Vagina (tissue), 2 donors: Measurements from ENCODE around the gene SPPL2C.

Experiments
- POLR2A ChIP-seq, 2 donors: fragments of 450-650 bp; IDR thresholded peaks; one replicate each; pipeline ENCODE4 v1.6.1; 2017; ENCODE audit warnings: antibody characterized with exemption in 2 of 2, mild to moderate bottlenecking in 2 of 2, moderate library complexity in 2 of 2
- POLR2AphosphoS5 ChIP-seq, 2 donors: sonication (generic); formaldehyde crosslinking; IDR thresholded peaks; one replicate each; pipeline ENCODE4 v1.9.0; 2017; ENCODE audit warnings: antibody characterized with exemption in 2 of 2, mild to moderate bottlenecking in 2 of 2, low read depth in 1 of 2; ENCODE audit not compliant: insufficient read depth in 1 of 2
- TF ChIP-seq, protein P1 (sequence below), 3 experiments: fragments of 450-650 bp in 2 of 3; fragments of 200-600 bp in 1 of 3; sonication (generic) in 1 of 3; IDR thresholded peaks; one replicate each; pipeline ENCODE4 v1.5.1; 2017 to 2019; ENCODE audit warnings: antibody characterized with exemption in 3 of 3, mild to moderate bottlenecking in 2 of 3, moderate library complexity in 2 of 3

DNA sequence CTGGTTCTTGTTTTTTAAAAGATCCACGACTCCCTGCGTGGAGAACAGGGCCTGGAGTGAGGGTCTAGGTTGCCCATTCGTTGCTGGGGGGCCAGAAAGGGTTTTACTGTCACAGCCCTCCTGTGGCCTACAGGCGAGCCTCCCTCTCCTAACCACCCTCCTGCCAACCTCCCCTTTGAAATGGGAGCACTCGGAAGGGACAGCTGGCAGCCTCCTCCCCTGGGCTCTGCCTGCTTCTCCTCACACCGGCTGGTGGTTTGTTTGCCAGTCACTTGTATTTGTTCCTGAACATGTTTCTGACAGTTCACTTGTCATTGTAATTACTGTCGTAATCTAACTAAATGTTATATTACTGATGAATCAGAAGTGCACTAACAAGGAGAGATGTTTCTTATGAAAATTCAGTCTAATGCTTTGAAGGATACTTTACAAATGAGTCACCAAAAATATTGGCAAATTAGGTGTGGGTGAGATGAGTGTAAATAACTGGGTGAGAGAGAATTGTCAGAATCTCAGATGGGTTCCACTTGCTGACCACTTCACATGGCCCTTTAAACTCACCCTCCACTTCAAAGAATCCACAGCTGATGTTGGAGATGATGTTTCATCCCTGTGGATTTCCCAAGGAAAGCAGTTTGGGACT is 2.7 kb upstream of the SPPL2C start:
- TF ChIP-seq, protein P1, sequence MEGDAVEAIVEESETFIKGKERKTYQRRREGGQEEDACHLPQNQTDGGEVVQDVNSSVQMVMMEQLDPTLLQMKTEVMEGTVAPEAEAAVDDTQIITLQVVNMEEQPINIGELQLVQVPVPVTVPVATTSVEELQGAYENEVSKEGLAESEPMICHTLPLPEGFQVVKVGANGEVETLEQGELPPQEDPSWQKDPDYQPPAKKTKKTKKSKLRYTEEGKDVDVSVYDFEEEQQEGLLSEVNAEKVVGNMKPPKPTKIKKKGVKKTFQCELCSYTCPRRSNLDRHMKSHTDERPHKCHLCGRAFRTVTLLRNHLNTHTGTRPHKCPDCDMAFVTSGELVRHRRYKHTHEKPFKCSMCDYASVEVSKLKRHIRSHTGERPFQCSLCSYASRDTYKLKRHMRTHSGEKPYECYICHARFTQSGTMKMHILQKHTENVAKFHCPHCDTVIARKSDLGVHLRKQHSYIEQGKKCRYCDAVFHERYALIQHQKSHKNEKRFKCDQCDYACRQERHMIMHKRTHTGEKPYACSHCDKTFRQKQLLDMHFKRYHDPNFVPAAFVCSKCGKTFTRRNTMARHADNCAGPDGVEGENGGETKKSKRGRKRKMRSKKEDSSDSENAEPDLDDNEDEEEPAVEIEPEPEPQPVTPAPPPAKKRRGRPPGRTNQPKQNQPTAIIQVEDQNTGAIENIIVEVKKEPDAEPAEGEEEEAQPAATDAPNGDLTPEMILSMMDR (IDR thresholded peaks at IDR 0.05): no peak
- TF ChIP-seq POLR2A (IDR thresholded peaks at IDR 0.05): no peak
- TF ChIP-seq POLR2AphosphoS5 (IDR thresholded peaks at IDR 0.05; ENCODE audit: insufficient read depth in 1 of 2, low read depth in 1 of 2): no peak
